SK-N-MC (cell line): ENCODE results near the gene SDHAF3.

Experiments used
- DNase-seq: peaks from one replicate; pipeline ENCODE4 v3.0.0-alpha.2; 2011; ENCODE audit warnings: low read depth, low spot score
- H3K27ac ChIP-seq: fragments of 200-600 bp; sonication (generic); 2 replicates; pipeline ENCODE4 v1.5.1; 2016; ENCODE audit warnings: mixed run types
- H3K36me3 ChIP-seq: fragments of 200-600 bp; sonication (generic); 2 replicates; pipeline ENCODE4 v1.6.1; 2017; ENCODE audit warnings: antibody characterized with exemption, low read length, mixed read lengths; ENCODE audit not compliant: insufficient read depth
- H3K4me3 ChIP-seq: fragments of 200-600 bp; sonication (generic); 2 replicates; pipeline ENCODE4 v1.5.1; 2016
- H3K9ac ChIP-seq: fragments of 200-600 bp; sonication (generic); 2 replicates; pipeline ENCODE4 v1.8.0; 2017; ENCODE audit warnings: mixed run types, mixed read lengths; ENCODE audit not compliant: insufficient read length
- H3K9me3 ChIP-seq: fragments of 200-600 bp; sonication (generic); 2 replicates; pipeline ENCODE4 v1.6.1; 2017; ENCODE audit warnings: low read depth, mild to moderate bottlenecking, antibody characterized with exemption, low read length, moderate library complexity, mixed read lengths
- EZH2 ChIP-seq: fragments of 200-600 bp; sonication (generic); IDR thresholded peaks from one replicate; pipeline ENCODE4 v1.6.1; 2017; ENCODE audit warnings: antibody characterized with exemption
- FOXP2 ChIP-seq: optimal IDR thresholded peaks from 2 replicates; pipeline ENCODE3; 2011; ENCODE audit warnings: mild to moderate bottlenecking, moderate library complexity; ENCODE audit not compliant: insufficient read depth; ENCODE audit errors: extremely low read length, control extremely low read depth
- POLR2AphosphoS5 ChIP-seq: IDR thresholded peaks from 2 replicates; pipeline ENCODE4 v1.6.1; 2012; ENCODE audit warnings: mild to moderate bottlenecking, low read depth, low read length, borderline replicate concordance

SDHAF3 gene

DNA sequence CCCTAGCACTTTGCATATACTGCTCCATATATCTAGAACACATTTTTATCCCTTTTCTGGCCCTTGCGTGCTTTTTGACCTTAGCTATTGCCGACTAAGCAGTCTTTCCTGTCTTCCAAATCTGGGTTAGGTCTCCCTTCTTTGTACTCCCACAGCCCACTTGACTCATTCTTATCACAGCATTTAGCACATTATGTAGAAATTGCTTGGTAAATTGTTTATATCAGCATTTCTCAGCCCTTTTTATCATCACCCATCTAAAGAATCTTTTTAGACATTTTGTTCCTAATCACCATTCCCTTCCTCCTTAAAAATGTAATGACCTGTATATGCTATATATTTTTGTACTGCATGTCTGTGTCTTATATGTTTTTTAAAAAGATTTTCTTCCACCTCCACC, 101.7 kb downstream of the SDHAF3 start:
- no peak overlapping the region for H3K4me3 ChIP-seq

DNA sequence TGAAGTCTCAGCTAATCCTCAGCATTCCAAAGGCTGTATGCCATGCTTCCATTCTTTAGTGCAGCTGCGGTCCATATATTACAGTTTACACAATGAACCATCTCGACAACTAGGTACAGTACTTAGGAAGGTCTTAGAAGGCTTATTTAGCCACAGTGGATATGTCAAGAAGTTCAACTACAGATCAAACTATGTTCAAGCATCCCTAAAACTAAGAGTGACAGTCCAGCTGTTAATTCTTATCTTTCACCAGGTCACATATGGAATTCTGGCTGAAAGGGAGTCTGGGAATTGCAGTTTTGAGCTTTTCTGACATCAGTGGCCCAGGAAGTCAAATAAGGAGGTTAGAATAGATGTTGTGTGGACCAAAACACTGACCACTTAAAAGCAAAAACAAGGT, 106.8 kb downstream of the SDHAF3 start:
- H3K9ac ChIP-seq = no peak overlapping the region
- no peak for TF ChIP-seq POLR2AphosphoS5
- no peak for TF ChIP-seq FOXP2
- no peak for TF ChIP-seq EZH2
- no peaks in the 10 kb centered on the region for H3K9me3 ChIP-seq
- H3K36me3 ChIP-seq = no peaks in the 10 kb centered on the region
- DNase-seq = no peak
- no peak overlapping the region for H3K27ac ChIP-seq
- no peak overlapping the region for H3K4me3 ChIP-seq

More for the DNA sequence above, 101.7 kb downstream of the SDHAF3 start:
- H3K9ac ChIP-seq = no peak overlapping the region
- H3K36me3 ChIP-seq = no peaks in the 10 kb centered on the region
- no peak overlapping the region for H3K27ac ChIP-seq
- TF ChIP-seq EZH2 (no peak), POLR2AphosphoS5 (no peak), FOXP2 (no peak)
- H3K9me3 ChIP-seq = no peaks in the 10 kb centered on the region
- no peak for DNase-seq

DNA sequence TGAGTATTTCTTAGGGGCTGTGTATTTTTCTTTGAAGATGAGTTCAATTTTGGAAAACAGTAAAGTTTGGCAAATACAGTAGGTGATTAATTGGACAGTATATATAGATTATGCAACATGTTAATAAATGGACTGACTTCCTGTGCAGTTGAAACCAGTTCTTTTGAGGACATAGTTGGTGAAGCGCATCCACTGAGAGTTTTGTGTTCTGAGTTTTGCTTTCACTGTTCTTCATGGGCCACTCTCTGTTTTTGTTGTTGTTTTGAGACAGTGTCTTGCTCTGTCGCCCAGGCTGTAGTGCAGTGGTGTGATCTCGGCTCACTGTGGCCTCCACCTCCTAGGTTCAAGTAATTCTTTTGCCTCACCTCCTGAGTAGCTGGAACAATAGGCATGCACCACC, 109.0 kb downstream of the SDHAF3 start:
- H3K9me3 ChIP-seq = no peaks in the 10 kb centered on the region
- H3K4me3 ChIP-seq = no peak overlapping the region
- H3K36me3 ChIP-seq = no peaks in the 10 kb centered on the region
- TF ChIP-seq FOXP2 (no peak), EZH2 (no peak), POLR2AphosphoS5 (no peak)
- DNase-seq = no peak
- no peak overlapping the region for H3K9ac ChIP-seq
- no peak overlapping the region for H3K27ac ChIP-seq
